RWPE1 (cell line): Measurements from ENCODE around the gene ZNF214.

Experiments used
- CTCF ChIA-PET: fragments of 350-600 bp; sonication (Branson Sonifier 250); formaldehyde crosslinking; extraction: SDS; loops from one replicate; lab custom pipeline; 2021; lab: Yijun Ruan, JAX
- POLR2A ChIA-PET: fragments of 400-600 bp; formaldehyde crosslinking; extraction: SDS; loops from one replicate; lab custom pipeline; 2020; ENCODE audit warnings: antibody characterized with exemption; ENCODE audit not compliant: low non-redundant PET; lab: Yijun Ruan, JAX
- DNase-seq: peaks from one replicate; pipeline ENCODE4 v3.0.0; 2012; ENCODE audit warnings: low spot score
- H3K27ac ChIP-seq: fragments of 450-650 bp; 2 replicates; pipeline ENCODE4 v1.5.1; 2017
- TF ChIP-seq, protein P1 (sequence below): fragments of 450-650 bp; conservative IDR thresholded peaks from 2 replicates; pipeline ENCODE4 v1.5.1; 2017; ENCODE audit warnings: low read depth, mild to moderate bottlenecking

Gene ZNF214

DNA sequence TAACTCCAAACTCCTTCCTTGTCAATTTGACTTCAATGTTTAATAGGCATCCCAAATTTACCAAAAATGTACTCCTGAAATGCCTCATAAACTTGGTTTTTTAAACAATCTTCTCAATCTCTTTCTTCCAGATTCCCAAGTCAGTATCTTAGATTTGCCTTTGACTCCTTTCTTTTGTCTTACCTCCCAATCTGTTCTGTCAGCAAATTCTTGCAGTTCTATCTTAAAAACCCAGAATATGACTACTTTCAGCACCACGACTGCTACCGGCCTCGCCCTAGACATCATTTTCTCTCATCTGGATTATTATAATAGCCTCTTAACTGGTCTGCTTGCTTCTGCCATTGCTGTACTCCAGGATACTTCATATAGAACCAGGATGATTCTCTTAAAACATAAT lies 8.0 kb upstream of the ZNF214 start:
- TF ChIP-seq, protein P1, sequence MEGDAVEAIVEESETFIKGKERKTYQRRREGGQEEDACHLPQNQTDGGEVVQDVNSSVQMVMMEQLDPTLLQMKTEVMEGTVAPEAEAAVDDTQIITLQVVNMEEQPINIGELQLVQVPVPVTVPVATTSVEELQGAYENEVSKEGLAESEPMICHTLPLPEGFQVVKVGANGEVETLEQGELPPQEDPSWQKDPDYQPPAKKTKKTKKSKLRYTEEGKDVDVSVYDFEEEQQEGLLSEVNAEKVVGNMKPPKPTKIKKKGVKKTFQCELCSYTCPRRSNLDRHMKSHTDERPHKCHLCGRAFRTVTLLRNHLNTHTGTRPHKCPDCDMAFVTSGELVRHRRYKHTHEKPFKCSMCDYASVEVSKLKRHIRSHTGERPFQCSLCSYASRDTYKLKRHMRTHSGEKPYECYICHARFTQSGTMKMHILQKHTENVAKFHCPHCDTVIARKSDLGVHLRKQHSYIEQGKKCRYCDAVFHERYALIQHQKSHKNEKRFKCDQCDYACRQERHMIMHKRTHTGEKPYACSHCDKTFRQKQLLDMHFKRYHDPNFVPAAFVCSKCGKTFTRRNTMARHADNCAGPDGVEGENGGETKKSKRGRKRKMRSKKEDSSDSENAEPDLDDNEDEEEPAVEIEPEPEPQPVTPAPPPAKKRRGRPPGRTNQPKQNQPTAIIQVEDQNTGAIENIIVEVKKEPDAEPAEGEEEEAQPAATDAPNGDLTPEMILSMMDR: no peak
- DNase-seq: no peak
- CTCF ChIA-PET: interaction anchor here (0.6 kb wide), 1 partner anchor 172 kb away, joined by 3 read pairs; no protein-coding TSS in a partner anchor
- POLR2A ChIA-PET: no interaction called here
- no peak overlapping the region for H3K27ac ChIP-seq

DNA sequence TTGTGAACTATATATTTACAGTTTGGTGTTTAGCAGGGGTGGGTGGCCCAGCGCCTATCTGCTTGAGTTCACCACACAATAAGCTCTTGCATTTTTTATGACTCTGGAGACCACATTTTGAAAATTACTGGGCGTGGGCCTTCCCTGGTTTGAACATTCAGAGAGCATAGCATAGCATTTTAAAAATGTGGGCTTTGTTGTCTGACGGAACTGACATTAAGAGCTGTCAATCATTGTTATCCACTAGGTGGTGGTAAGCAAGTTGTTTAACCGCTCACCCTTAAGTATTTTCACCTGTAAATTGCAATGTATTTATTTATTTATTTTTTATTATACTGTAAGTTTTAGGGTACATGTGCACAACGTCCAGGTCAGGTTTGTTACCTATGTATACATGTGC lies 1.2 kb upstream of the ZNF214 start:
- no peak for DNase-seq
- ChIA-PET POLR2A (no interaction called here), CTCF (no interaction called here)
- TF ChIP-seq, protein P1: no peak
- no peak overlapping the region for H3K27ac ChIP-seq

DNA sequence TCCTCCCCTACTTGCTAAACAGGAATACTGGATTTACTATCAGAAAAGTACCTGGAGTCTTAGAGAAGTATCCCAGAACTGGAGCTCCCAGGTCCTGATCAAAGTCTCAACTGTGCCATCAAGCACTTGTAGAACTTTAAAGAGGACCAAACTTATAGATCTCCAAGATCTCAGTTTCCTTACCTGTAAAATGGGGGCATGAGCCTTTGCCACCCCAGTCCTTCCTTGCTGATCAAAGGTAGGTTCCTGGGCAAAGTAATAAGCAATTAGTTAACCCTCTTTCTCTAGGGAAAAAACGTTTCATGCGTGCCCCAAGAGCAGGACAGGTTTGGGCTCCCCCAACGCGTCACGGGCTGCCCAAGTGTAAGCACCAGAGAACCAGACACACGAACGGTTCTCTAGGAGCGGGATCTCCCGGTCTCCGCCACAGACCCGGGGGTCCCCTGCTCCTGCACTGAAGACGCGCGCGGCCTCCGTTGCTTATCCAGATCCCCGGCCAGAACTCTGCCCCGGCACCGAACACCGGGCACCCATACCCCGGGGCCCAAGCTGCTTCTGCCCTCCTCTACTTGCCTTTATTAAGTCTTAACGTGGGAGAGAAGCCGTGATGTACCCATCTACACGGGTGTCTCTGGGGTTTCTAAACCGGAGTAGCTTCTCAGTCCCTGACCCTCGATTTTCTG lies 505 bp downstream of the ZNF214 start:
- peak; percentile 37 for DNase-seq
- POLR2A ChIA-PET: interaction anchor here (0.7 kb wide), 1 partner anchor 556 kb away, joined by 3 read pairs; no protein-coding TSS in a partner anchor
- peak overlapping the region; percentile 74 for H3K27ac ChIP-seq
- CTCF ChIA-PET: interaction anchor here (0.6 to 0.7 kb wide), 2 partner anchors 316 to 552 kb away, joined by 3 read pairs; no protein-coding TSS in a partner anchor
- TF ChIP-seq, protein P1: no peak

DNA sequence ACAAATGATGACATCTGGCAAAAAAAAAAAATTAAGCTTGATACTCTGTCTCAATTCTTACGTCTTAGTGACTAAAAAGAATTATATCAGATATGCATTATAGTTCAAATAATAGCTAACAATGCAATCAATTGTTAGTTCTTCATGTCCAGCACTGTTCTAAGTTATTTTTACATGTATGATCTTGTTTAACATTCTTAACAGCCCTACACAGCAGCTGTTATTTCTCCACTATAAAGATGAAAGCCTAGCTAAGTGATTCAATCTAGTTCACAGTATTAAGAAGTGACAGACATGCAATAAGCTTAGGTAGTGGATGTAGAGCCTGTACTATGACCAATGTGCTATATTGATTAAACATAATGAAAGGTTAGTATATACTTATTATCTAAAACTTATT lies 4.1 kb downstream of the ZNF214 start:
- peak; percentile 26 for DNase-seq
- ChIA-PET POLR2A (no interaction called here), CTCF (interaction anchor here (0.6 to 0.7 kb wide), 2 partner anchors 679 to 1348 kb away, joined by 3 read pairs; no protein-coding TSS in a partner anchor)
- TF ChIP-seq, protein P1: no peak
- no peak overlapping the region for H3K27ac ChIP-seq

DNA sequence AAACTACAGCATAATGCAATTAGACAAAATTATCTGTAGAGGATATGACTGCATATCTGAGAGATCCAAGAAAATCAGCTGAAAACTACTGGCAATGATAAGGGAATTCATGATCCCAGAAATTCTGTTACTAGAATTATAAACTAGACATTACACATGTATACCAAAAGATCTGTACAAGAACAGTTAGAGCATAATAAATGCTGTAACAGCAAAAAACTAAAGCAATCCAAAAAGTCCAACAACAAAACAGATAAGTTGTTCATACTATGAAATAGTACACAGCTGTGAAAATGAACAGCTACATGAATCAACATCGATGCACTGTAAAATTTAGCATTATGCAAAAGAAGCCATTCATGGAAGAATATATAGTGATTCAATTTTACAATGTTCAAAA lies 6.0 kb downstream of the ZNF214 start:
- no peak overlapping the region for H3K27ac ChIP-seq
- CTCF ChIA-PET: no interaction called here
- TF ChIP-seq, protein P1: no peak
- POLR2A ChIA-PET: no interaction called here
- DNase-seq: no peak

DNA sequence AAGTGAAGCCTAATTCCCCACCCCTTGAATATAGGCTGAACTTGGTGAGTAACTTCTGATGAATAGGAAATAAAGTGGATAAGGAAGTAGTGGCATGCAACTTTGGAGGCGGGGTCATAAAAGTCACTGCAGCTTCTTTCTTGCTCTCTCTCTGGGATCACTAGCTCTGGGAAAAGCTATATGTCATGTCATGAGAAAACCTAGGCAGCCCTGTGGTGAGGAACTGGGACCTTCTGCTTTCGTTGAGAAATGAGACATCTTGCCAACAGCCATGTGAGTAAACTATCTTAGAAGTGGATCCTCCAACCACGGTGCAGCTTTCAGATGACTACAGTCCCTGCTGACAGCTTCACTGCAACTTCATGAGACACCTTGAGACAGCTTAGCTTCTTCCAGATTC lies 15.7 kb downstream of the ZNF214 start:
- POLR2A ChIA-PET: no interaction called here
- DNase-seq: peak; percentile 13
- no peak overlapping the region for H3K27ac ChIP-seq
- CTCF ChIA-PET: no interaction called here
- TF ChIP-seq, protein P1: no peak
